ENCODE data around the gene POLR1A. TPM values are rescaled to one million over a fixed set of nuclear protein-coding genes. Genes with fewer than 3 reads are reported as not detected.

Gene POLR1A
- total RNA-seq, 1 experiment from 2014 or later = 62.6 TPM

DNA sequence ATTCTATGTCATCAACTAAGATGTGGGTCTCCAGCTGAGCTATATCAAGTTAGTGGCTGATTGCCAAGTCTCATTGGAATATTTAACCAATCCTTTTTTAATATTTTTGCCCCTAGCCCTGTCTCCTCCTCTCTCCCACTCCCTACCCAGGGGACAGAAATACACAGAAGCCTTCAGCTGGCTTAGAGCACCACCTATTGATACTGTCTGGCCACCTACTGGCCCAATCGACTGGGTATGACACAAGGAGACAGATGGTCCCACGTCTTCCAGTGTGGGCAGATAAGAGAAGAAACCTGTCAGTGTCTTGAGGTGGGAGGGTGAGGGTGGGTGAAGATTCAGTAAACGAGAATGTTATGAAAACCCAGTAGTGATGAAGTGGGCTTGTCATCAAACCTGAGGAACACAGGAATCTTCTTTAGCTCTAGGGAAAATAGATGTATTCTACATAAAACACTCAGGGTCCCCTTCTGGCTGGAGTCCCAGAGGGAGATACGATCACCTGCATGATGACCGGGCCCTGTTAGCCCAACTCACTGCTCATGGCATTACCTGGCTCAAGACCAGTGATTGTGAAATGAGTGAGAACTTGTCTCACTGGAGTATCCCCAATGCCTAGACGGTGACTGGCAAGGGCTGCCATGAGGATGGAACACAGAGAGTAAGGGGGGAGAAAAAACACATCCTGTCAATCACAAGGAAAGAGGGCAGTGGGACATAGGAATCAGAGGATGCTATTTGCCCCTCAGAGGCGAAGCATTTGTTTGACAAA is 26.7 kb downstream of the POLR1A start:
- no TSS peak for BruUV-seq (replicated peaks)

DNA sequence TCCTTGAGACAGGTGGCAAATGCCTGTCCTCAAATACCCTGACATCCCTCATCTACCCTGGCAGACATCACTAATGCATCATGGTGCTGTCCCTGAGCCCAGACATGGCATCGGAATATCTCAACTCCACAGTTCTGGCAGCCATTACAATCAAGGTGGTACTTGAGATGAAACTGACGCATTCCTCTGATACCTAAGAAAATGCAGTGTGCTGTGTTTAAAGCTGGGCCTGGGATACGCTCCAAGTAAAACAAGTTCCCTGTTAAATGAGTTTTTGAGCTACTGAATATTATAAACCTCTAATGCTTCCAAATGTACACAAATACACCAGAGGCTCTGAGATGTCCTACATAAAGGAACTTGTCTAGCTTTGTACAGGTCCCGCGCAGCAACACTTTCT is 29.8 kb downstream of the POLR1A start:
- intact Hi-C loops (cut with micrococcal nuclease; ENCODE audit: unreplicated experiment) (loop anchor here (5.0 kb wide), 1 partner anchor 249 kb away; no protein-coding TSS in a partner anchor), in situ Hi-C loops (cut with HindIII; ENCODE audit: low pct_unique_long_range_greater_than_20kb, low sequenced_read_pairs) (no loop called here)
- no peaks in the 10 kb centered on the region for H3K27me3 ChIP-seq (ENCODE audit: control insufficient read depth, insufficient read depth, low read length)
- H3K27ac ChIP-seq (ENCODE audit: low read length) = no peak overlapping the region
- no peaks in the 10 kb centered on the region for H3K9me3 ChIP-seq (ENCODE audit: control insufficient read depth, insufficient read depth, low read depth, low read length)
- no TSS peak for BruUV-seq (replicated peaks)
- H3K4me1 ChIP-seq (ENCODE audit: control insufficient read depth, insufficient read depth, low read length) = no peaks in the 10 kb centered on the region
- ATAC-seq = no peak
- no peak for DNase-seq (ENCODE audit: low read depth, low spot score)
- ChIA-PET POLR2A (no interaction called here), CTCF (no interaction called here)
- peaks cover 20% of the 10 kb centered on the region for H3K36me3 ChIP-seq (ENCODE audit: control insufficient read depth, insufficient read depth, low read length)
- H3K4me3 ChIP-seq (ENCODE audit: low read depth in 2 of 2, low read length in 2 of 2) = no peak overlapping the region
- TF ChIP-seq, protein P1, sequence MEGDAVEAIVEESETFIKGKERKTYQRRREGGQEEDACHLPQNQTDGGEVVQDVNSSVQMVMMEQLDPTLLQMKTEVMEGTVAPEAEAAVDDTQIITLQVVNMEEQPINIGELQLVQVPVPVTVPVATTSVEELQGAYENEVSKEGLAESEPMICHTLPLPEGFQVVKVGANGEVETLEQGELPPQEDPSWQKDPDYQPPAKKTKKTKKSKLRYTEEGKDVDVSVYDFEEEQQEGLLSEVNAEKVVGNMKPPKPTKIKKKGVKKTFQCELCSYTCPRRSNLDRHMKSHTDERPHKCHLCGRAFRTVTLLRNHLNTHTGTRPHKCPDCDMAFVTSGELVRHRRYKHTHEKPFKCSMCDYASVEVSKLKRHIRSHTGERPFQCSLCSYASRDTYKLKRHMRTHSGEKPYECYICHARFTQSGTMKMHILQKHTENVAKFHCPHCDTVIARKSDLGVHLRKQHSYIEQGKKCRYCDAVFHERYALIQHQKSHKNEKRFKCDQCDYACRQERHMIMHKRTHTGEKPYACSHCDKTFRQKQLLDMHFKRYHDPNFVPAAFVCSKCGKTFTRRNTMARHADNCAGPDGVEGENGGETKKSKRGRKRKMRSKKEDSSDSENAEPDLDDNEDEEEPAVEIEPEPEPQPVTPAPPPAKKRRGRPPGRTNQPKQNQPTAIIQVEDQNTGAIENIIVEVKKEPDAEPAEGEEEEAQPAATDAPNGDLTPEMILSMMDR (IDR thresholded peaks at IDR 0.05) = no peak
- no peak for TF ChIP-seq POLR2AphosphoS5 (IDR thresholded peaks at IDR 0.05; ENCODE audit: low read depth, low read length)
- TF ChIP-seq, protein P2, sequence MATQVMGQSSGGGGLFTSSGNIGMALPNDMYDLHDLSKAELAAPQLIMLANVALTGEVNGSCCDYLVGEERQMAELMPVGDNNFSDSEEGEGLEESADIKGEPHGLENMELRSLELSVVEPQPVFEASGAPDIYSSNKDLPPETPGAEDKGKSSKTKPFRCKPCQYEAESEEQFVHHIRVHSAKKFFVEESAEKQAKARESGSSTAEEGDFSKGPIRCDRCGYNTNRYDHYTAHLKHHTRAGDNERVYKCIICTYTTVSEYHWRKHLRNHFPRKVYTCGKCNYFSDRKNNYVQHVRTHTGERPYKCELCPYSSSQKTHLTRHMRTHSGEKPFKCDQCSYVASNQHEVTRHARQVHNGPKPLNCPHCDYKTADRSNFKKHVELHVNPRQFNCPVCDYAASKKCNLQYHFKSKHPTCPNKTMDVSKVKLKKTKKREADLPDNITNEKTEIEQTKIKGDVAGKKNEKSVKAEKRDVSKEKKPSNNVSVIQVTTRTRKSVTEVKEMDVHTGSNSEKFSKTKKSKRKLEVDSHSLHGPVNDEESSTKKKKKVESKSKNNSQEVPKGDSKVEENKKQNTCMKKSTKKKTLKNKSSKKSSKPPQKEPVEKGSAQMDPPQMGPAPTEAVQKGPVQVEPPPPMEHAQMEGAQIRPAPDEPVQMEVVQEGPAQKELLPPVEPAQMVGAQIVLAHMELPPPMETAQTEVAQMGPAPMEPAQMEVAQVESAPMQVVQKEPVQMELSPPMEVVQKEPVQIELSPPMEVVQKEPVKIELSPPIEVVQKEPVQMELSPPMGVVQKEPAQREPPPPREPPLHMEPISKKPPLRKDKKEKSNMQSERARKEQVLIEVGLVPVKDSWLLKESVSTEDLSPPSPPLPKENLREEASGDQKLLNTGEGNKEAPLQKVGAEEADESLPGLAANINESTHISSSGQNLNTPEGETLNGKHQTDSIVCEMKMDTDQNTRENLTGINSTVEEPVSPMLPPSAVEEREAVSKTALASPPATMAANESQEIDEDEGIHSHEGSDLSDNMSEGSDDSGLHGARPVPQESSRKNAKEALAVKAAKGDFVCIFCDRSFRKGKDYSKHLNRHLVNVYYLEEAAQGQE (IDR thresholded peaks at IDR 0.05; ENCODE audit: insufficient read depth in 1 of 2, low read depth in 2 of 2, low read length in 1 of 2) = no peak
- no peak for TF ChIP-seq TCF7L2 (IDR thresholded peaks at IDR 0.05; ENCODE audit: low read depth, low read length)
- no peak for TF ChIP-seq SIN3A (IDR thresholded peaks at IDR 0.05; ENCODE audit: borderline replicate concordance, insufficient read depth, low read depth, low read length)

More for the DNA sequence above, 26.7 kb downstream of the POLR1A start:
- ATAC-seq (no peak), DNase-seq (ENCODE audit: low read depth, low spot score) (no peak)
- no peaks in the 10 kb centered on the region for H3K9me3 ChIP-seq (ENCODE audit: control insufficient read depth, insufficient read depth, low read depth, low read length)
- no peaks in the 10 kb centered on the region for H3K27me3 ChIP-seq (ENCODE audit: control insufficient read depth, insufficient read depth, low read length)
- TF ChIP-seq, protein P1 (IDR thresholded peaks at IDR 0.05) = no peak; the same call in 1 of the 2 replicates
- TF ChIP-seq, protein P2 (IDR thresholded peaks at IDR 0.05; ENCODE audit: insufficient read depth in 1 of 2, low read depth in 2 of 2, low read length in 1 of 2) = no peak
- TF ChIP-seq TCF7L2 (IDR thresholded peaks at IDR 0.05; ENCODE audit: low read depth, low read length) = no peak
- no peak for TF ChIP-seq SIN3A (IDR thresholded peaks at IDR 0.05; ENCODE audit: borderline replicate concordance, insufficient read depth, low read depth, low read length)
- no peak for TF ChIP-seq POLR2AphosphoS5 (IDR thresholded peaks at IDR 0.05; ENCODE audit: low read depth, low read length)
- no peak overlapping the region for H3K27ac ChIP-seq (ENCODE audit: low read length)
- ChIA-PET CTCF (interaction anchor here (0.8 to 1.7 kb wide), 3 partner anchors 189 to 252 kb away, joined by 3 to 12 read pairs (median 5); no protein-coding TSS in a partner anchor), POLR2A (no interaction called here)
- intact Hi-C loops (cut with micrococcal nuclease; ENCODE audit: unreplicated experiment) = loop anchor here (5.0 kb wide), 1 partner anchor 252 kb away; no protein-coding TSS in a partner anchor
- H3K4me3 ChIP-seq (ENCODE audit: low read depth in 2 of 2, low read length in 2 of 2) = no peak overlapping the region
- in situ Hi-C loops (cut with HindIII; ENCODE audit: low pct_unique_long_range_greater_than_20kb, low sequenced_read_pairs) = no loop called here
- H3K4me1 ChIP-seq (ENCODE audit: control insufficient read depth, insufficient read depth, low read length) = no peaks in the 10 kb centered on the region
- H3K36me3 ChIP-seq (ENCODE audit: control insufficient read depth, insufficient read depth, low read length) = peaks cover 22% of the 10 kb centered on the region

Measured in Panc1 (cell line).